ENCODE results near the gene AMOT.

The AMOT gene

DNA sequence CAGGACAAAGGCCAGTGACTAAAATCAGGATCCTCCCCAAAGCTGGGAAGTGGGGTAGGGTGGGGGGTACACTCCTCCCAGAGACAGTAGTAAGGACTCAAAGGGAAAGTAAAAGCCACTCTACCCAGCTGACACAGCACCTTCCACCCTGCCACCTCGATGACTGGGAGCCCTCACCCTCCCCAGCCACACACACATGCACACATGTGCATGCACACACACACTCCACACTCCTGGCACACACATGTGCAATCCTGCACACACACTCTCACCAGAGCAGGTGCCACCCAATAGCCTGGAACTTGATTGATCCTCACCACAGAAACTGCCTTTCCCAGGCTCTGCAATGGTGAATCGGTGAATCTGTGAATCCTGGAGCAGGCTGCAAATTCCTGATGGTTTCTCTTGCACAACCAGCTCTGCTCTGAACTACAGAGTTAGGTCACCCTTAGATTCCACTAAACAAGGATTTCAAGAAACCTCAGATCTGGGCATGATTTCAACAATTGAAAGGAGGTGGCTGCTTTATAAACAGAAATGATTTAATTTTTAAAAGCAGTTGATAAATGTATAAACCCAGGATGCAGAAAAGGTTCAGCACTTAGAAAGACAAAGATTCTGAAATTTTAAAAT is 21.5 kb downstream of the AMOT start:
- H3K4me1 ChIP-seq (ENCODE audit: insufficient read depth, poor library complexity, severe bottlenecking): no peaks in the 10 kb centered on the region
- H3K9me3 ChIP-seq (ENCODE audit: severe bottlenecking): no peaks in the 10 kb centered on the region
- no peak for TF ChIP-seq CTCF (IDR thresholded peaks at IDR 0.05; ENCODE audit: poor library complexity, severe bottlenecking)
- H3K36me3 ChIP-seq (ENCODE audit: low read depth): no peaks in the 10 kb centered on the region
- DNase-seq (ENCODE audit: low spot score) (no peak), ATAC-seq (ENCODE audit: low read depth) (no peak)
- no peak overlapping the region for H3K4me3 ChIP-seq (ENCODE audit: severe bottlenecking)
- no peak overlapping the region for H3K27ac ChIP-seq (ENCODE audit: poor library complexity, severe bottlenecking)
- H3K27me3 ChIP-seq (ENCODE audit: insufficient read depth, poor library complexity, severe bottlenecking): no peaks in the 10 kb centered on the region

GRCh38 chrX:112818114-112819007 is 22.3 kb downstream of the AMOT start:
- TF ChIP-seq CTCF (IDR thresholded peaks at IDR 0.05; ENCODE audit: poor library complexity, severe bottlenecking): no peak
- no peaks in the 10 kb centered on the region for H3K4me1 ChIP-seq (ENCODE audit: insufficient read depth, poor library complexity, severe bottlenecking)
- ATAC-seq (ENCODE audit: low read depth): no peak

GRCh38 chrX:112816908-112817307 is 23.7 kb downstream of the AMOT start:
- no peaks in the 10 kb centered on the region for H3K9me3 ChIP-seq (ENCODE audit: severe bottlenecking)
- ATAC-seq (ENCODE audit: low read depth): no peak
- H3K4me1 ChIP-seq (ENCODE audit: insufficient read depth, poor library complexity, severe bottlenecking): no peaks in the 10 kb centered on the region
- H3K36me3 ChIP-seq (ENCODE audit: low read depth): no peaks in the 10 kb centered on the region
- H3K27me3 ChIP-seq (ENCODE audit: insufficient read depth, poor library complexity, severe bottlenecking): no peaks in the 10 kb centered on the region
- no peak overlapping the region for H3K27ac ChIP-seq (ENCODE audit: poor library complexity, severe bottlenecking)
- DNase-seq (ENCODE audit: low spot score): no peak
- no peak overlapping the region for H3K4me3 ChIP-seq (ENCODE audit: severe bottlenecking)
- TF ChIP-seq CTCF (IDR thresholded peaks at IDR 0.05; ENCODE audit: poor library complexity, severe bottlenecking): no peak

More at GRCh38 chrX:112818114-112819007, 22.3 kb downstream of the AMOT start:
- DNase-seq (ENCODE audit: low spot score): no peak
- Histone ChIP-seq H3K27ac (ENCODE audit: poor library complexity, severe bottlenecking) (no peak overlapping the region), H3K36me3 (ENCODE audit: low read depth) (no peaks in the 10 kb centered on the region), H3K4me3 (ENCODE audit: severe bottlenecking) (no peak overlapping the region), H3K27me3 (ENCODE audit: insufficient read depth, poor library complexity, severe bottlenecking) (no peaks in the 10 kb centered on the region), H3K9me3 (ENCODE audit: severe bottlenecking) (no peaks in the 10 kb centered on the region)

DNA sequence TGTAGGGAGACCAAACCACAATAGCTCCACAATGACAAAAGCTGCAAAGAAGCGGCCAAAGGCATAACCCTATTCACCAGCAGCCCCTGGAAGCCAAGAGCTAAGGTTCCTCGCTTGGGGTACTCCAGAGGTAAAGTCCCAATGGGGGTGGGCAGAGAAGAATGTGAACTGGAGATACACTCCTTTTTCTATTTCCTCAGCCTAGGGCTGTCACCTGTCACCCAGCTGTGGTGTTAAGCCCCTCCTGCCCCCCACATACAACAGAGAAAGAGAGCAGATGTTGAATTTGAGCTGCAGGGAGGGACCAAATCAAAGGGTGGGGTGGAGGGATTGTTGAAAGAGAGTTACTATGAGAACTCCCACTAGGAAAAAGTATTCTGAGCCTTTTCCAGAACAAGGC is 26.1 kb downstream of the AMOT start:
- Histone ChIP-seq H3K27ac (ENCODE audit: poor library complexity, severe bottlenecking) (no peak overlapping the region), H3K4me1 (ENCODE audit: insufficient read depth, poor library complexity, severe bottlenecking) (no peaks in the 10 kb centered on the region), H3K4me3 (ENCODE audit: severe bottlenecking) (no peak overlapping the region), H3K27me3 (ENCODE audit: insufficient read depth, poor library complexity, severe bottlenecking) (no peaks in the 10 kb centered on the region), H3K9me3 (ENCODE audit: severe bottlenecking) (no peaks in the 10 kb centered on the region), H3K36me3 (ENCODE audit: low read depth) (no peaks in the 10 kb centered on the region)
- ATAC-seq (ENCODE audit: low read depth) (no peak), DNase-seq (ENCODE audit: low spot score) (no peak)
- no peak for TF ChIP-seq CTCF (IDR thresholded peaks at IDR 0.05; ENCODE audit: poor library complexity, severe bottlenecking)

DNA sequence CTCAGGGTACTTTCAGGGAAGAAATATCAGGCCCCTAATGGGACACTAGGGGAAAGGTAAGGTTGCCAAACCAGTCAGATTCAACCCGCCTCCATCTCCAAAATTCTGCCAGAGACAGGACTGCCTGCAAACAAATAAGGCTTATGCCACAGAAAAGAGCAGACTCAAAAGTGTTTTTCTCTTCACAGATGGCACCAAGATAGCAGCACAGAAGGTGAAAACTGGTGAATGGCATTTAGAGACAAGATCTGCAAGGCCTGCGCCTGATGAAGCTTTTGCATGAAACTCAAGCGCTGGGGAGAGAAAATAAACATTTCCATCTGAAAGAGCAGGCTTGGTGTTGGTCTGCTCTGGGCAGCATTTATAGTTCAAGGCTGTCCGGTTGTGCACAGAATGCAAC is 27.9 kb downstream of the AMOT start:
- Histone ChIP-seq H3K9me3 (ENCODE audit: severe bottlenecking) (no peaks in the 10 kb centered on the region), H3K27ac (ENCODE audit: poor library complexity, severe bottlenecking) (no peak overlapping the region), H3K36me3 (ENCODE audit: low read depth) (no peaks in the 10 kb centered on the region), H3K27me3 (ENCODE audit: insufficient read depth, poor library complexity, severe bottlenecking) (no peaks in the 10 kb centered on the region), H3K4me1 (ENCODE audit: insufficient read depth, poor library complexity, severe bottlenecking) (no peaks in the 10 kb centered on the region), H3K4me3 (ENCODE audit: severe bottlenecking) (no peak overlapping the region)
- TF ChIP-seq CTCF (IDR thresholded peaks at IDR 0.05; ENCODE audit: poor library complexity, severe bottlenecking): no peak
- DNase-seq (ENCODE audit: low spot score) (no peak), ATAC-seq (ENCODE audit: low read depth) (no peak)

All from RWPE2 (cell line).